ENCODE results near the gene CYSRT1.

Gene CYSRT1

GRCh38 chr9:137220317-137221094 lies 4.5 kb upstream of the CYSRT1 start:
- no peak for TF ChIP-seq CTCF (IDR thresholded peaks at IDR 0.05; ENCODE audit: low read depth, low read length, missing control alignments)
- Histone ChIP-seq H3K4me3 (ENCODE audit: low read depth, low read length) (no peak overlapping the region), H3K36me3 (replicated peaks) (peaks cover 2% of the 10 kb centered on the region), H3K27ac (no peak overlapping the region), H3K27me3 (replicated peaks) (no peaks in the 10 kb centered on the region)
- DNase-seq: no peak
- in situ Hi-C loops (cut with HindIII; ENCODE audit: low pct_ligation_motif_present, low sequenced_read_pairs): no loop called here

- H3K36me3 ChIP-seq (replicated peaks): peaks cover 2% of the 10 kb centered on the region
- no peaks in the 10 kb centered on the region for H3K27me3 ChIP-seq (replicated peaks)
- H3K4me3 ChIP-seq (ENCODE audit: low read depth, low read length): no peak overlapping the region
- in situ Hi-C loops (cut with HindIII; ENCODE audit: low pct_ligation_motif_present, low sequenced_read_pairs): no loop called here
- DNase-seq: no peak
- TF ChIP-seq CTCF (IDR thresholded peaks at IDR 0.05; ENCODE audit: low read depth, low read length, missing control alignments): no peak
- H3K27ac ChIP-seq: no peak overlapping the region
These were observed 3.9 kb upstream of the CYSRT1 start for GRCh38 chr9:137221095-137221505.

GRCh38 chr9:137221506-137222111 lies 3.4 kb upstream of the CYSRT1 start:
- Histone ChIP-seq H3K27me3 (replicated peaks) (no peaks in the 10 kb centered on the region), H3K4me3 (ENCODE audit: low read depth, low read length) (no peak overlapping the region)
- in situ Hi-C loops (cut with HindIII; ENCODE audit: low pct_ligation_motif_present, low sequenced_read_pairs): no loop called here

GRCh38 chr9:137222190-137223077 lies 2.5 kb upstream of the CYSRT1 start, which contains the start of gene RNF208:
Gene RNF208 (minus strand): TSS chr9:137222240. CDS start chr9:137221212, 1,028 bp downstream.
- TF ChIP-seq CTCF (IDR thresholded peaks at IDR 0.05; ENCODE audit: low read depth, low read length, missing control alignments): no peak
- no peak within 1 kb of the TSS for H3K27ac ChIP-seq
- in situ Hi-C loops (cut with HindIII; ENCODE audit: low pct_ligation_motif_present, low sequenced_read_pairs): no loop called here

More at GRCh38 chr9:137221506-137222111, 3.4 kb upstream of the CYSRT1 start:
- H3K27ac ChIP-seq: no peak overlapping the region
- no peak for TF ChIP-seq CTCF (IDR thresholded peaks at IDR 0.05; ENCODE audit: low read depth, low read length, missing control alignments)
- DNase-seq: no peak
- peaks cover 2% of the 10 kb centered on the region for H3K36me3 ChIP-seq (replicated peaks)

GRCh38 chr9:137223078-137223970 lies 1.6 kb upstream of the CYSRT1 start:
- peak overlapping the region; percentile 66 for H3K27ac ChIP-seq
- no peaks in the 10 kb centered on the region for H3K36me3 ChIP-seq (replicated peaks)
- peak; percentile 98 for DNase-seq
- no peak for TF ChIP-seq CTCF (IDR thresholded peaks at IDR 0.05; ENCODE audit: low read depth, low read length, missing control alignments)
- in situ Hi-C loops (cut with HindIII; ENCODE audit: low pct_ligation_motif_present, low sequenced_read_pairs): no loop called here
- no peaks in the 10 kb centered on the region for H3K27me3 ChIP-seq (replicated peaks)
- peak overlapping the region; percentile 77 for H3K4me3 ChIP-seq (ENCODE audit: low read depth, low read length)

More at GRCh38 chr9:137222190-137223077, 2.5 kb upstream of the CYSRT1 start, which contains the start of gene RNF208:
- Histone ChIP-seq H3K4me3 (ENCODE audit: low read depth, low read length) (peak within 1 kb of the TSS; percentile 48), H3K36me3 (replicated peaks) (no peaks in the 10 kb centered on the region), H3K27me3 (replicated peaks) (no peaks in the 10 kb centered on the region)
- no peak for DNase-seq
